ENCODE measurements around the gene AZGP1. TPM values are rescaled to one million over a fixed set of nuclear protein-coding genes. Genes with fewer than 3 reads are reported as not detected.

Gene AZGP1
- total and polyA plus RNA-seq, 2 of the 13 experiments (the other 11 are each of a cell fraction or from before 2014, with no cell fraction given), result 93.8 to 229 TPM

- TF ChIP-seq, protein P1, sequence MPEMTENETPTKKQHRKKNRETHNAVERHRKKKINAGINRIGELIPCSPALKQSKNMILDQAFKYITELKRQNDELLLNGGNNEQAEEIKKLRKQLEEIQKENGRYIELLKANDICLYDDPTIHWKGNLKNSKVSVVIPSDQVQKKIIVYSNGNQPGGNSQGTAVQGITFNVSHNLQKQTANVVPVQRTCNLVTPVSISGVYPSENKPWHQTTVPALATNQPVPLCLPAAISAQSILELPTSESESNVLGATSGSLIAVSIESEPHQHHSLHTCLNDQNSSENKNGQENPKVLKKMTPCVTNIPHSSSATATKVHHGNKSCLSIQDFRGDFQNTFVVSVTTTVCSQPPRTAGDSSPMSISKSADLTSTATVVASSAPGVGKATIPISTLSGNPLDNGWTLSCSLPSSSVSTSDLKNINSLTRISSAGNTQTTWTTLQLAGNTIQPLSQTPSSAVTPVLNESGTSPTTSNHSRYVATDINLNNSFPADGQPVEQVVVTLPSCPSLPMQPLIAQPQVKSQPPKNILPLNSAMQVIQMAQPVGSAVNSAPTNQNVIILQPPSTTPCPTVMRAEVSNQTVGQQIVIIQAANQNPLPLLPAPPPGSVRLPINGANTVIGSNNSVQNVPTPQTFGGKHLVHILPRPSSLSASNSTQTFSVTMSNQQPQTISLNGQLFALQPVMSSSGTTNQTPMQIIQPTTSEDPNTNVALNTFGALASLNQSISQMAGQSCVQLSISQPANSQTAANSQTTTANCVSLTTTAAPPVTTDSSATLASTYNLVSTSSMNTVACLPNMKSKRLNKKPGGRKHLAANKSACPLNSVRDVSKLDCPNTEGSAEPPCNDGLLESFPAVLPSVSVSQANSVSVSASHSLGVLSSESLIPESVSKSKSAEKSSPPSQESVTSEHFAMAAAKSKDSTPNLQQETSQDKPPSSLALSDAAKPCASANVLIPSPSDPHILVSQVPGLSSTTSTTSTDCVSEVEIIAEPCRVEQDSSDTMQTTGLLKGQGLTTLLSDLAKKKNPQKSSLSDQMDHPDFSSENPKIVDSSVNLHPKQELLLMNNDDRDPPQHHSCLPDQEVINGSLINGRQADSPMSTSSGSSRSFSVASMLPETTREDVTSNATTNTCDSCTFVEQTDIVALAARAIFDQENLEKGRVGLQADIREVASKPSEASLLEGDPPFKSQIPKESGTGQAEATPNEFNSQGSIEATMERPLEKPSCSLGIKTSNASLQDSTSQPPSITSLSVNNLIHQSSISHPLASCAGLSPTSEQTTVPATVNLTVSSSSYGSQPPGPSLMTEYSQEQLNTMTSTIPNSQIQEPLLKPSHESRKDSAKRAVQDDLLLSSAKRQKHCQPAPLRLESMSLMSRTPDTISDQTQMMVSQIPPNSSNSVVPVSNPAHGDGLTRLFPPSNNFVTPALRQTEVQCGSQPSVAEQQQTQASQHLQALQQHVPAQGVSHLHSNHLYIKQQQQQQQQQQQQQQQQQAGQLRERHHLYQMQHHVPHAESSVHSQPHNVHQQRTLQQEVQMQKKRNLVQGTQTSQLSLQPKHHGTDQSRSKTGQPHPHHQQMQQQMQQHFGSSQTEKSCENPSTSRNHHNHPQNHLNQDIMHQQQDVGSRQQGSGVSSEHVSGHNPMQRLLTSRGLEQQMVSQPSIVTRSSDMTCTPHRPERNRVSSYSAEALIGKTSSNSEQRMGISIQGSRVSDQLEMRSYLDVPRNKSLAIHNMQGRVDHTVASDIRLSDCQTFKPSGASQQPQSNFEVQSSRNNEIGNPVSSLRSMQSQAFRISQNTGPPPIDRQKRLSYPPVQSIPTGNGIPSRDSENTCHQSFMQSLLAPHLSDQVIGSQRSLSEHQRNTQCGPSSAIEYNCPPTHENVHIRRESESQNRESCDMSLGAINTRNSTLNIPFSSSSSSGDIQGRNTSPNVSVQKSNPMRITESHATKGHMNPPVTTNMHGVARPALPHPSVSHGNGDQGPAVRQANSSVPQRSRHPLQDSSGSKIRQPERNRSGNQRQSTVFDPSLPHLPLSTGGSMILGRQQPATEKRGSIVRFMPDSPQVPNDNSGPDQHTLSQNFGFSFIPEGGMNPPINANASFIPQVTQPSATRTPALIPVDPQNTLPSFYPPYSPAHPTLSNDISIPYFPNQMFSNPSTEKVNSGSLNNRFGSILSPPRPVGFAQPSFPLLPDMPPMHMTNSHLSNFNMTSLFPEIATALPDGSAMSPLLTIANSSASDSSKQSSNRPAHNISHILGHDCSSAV (CRISPR knock-in tag; IDR thresholded peaks at IDR 0.05; ENCODE audit: borderline replicate concordance), result no peak
- TF ChIP-seq POLR2AphosphoS2 (IDR thresholded peaks at IDR 0.05; ENCODE audit: low read depth, low read length), result peak; percentile 76; the same call in 1 of the 2 replicates
- TF ChIP-seq HOXA3 (CRISPR knock-in tag; IDR thresholded peaks at IDR 0.05), result no peak
- no peak for TF ChIP-seq ZNF207 (IDR thresholded peaks at IDR 0.05; ENCODE audit: borderline replicate concordance)
- TF ChIP-seq RARA (CRISPR knock-in tag; IDR thresholded peaks at IDR 0.05), result no peak
- TF ChIP-seq, protein P2, sequence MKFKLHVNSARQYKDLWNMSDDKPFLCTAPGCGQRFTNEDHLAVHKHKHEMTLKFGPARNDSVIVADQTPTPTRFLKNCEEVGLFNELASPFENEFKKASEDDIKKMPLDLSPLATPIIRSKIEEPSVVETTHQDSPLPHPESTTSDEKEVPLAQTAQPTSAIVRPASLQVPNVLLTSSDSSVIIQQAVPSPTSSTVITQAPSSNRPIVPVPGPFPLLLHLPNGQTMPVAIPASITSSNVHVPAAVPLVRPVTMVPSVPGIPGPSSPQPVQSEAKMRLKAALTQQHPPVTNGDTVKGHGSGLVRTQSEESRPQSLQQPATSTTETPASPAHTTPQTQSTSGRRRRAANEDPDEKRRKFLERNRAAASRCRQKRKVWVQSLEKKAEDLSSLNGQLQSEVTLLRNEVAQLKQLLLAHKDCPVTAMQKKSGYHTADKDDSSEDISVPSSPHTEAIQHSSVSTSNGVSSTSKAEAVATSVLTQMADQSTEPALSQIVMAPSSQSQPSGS (CRISPR knock-in tag; IDR thresholded peaks at IDR 0.05), result no peak
- TF ChIP-seq, protein P3, sequence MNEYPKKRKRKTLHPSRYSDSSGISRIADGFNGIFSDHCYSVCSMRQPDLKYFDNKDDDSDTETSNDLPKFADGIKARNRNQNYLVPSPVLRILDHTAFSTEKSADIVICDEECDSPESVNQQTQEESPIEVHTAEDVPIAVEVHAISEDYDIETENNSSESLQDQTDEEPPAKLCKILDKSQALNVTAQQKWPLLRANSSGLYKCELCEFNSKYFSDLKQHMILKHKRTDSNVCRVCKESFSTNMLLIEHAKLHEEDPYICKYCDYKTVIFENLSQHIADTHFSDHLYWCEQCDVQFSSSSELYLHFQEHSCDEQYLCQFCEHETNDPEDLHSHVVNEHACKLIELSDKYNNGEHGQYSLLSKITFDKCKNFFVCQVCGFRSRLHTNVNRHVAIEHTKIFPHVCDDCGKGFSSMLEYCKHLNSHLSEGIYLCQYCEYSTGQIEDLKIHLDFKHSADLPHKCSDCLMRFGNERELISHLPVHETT (CRISPR knock-in tag; conservative IDR thresholded peaks at IDR 0.05), result no peak
- no peak for TF ChIP-seq ZBTB14 (CRISPR knock-in tag; IDR thresholded peaks at IDR 0.05)
- 0 out of 2 replicates have a peak, but pooled peaks have one; percentile 14 for TF ChIP-seq STAG1 (CRISPR knock-in tag; IDR thresholded peaks at IDR 0.05)
- TF ChIP-seq, protein P4, sequence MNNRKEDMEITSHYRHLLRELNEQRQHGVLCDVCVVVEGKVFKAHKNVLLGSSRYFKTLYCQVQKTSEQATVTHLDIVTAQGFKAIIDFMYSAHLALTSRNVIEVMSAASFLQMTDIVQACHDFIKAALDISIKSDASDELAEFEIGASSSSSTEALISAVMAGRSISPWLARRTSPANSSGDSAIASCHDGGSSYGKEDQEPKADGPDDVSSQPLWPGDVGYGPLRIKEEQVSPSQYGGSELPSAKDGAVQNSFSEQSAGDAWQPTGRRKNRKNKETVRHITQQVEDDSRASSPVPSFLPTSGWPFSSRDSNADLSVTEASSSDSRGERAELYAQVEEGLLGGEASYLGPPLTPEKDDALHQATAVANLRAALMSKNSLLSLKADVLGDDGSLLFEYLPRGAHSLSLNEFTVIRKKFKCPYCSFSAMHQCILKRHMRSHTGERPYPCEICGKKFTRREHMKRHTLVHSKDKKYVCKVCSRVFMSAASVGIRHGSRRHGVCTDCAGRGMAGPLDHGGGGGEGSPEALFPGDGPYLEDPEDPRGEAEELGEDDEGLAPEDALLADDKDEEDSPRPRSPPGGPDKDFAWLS (CRISPR knock-in tag; IDR thresholded peaks at IDR 0.05; ENCODE audit: borderline replicate concordance), result no peak
- no peak for TF ChIP-seq CAMTA2 (CRISPR knock-in tag; IDR thresholded peaks at IDR 0.05; ENCODE audit: borderline replicate concordance)
- no peak for TF ChIP-seq ZNF615 (CRISPR knock-in tag; IDR thresholded peaks at IDR 0.05; ENCODE audit: borderline replicate concordance)
- no peak for TF ChIP-seq ZFAT (CRISPR knock-in tag; conservative IDR thresholded peaks at IDR 0.05)
- no peak for TF ChIP-seq TP53 (CRISPR knock-in tag; conservative IDR thresholded peaks at IDR 0.05)
- no peak for TF ChIP-seq ELF3 (CRISPR knock-in tag; IDR thresholded peaks at IDR 0.05)
- no peak for TF ChIP-seq ZNF672 (CRISPR knock-in tag; IDR thresholded peaks at IDR 0.05)
Observed at GRCh38 chr7:100016215-100016901, 40.5 kb upstream of the AZGP1 start (continued).

Data from HepG2 (cell line).